ENCODE data around the gene CACFD1.

GRCh38 chr9:133457233-133457632 lies 2.5 kb upstream of the CACFD1 start:
- TF ChIP-seq CTCF (IDR thresholded peaks at IDR 0.05; ENCODE audit: insufficient read depth, low read depth, low read length): no peak
- TF ChIP-seq EZH2 (IDR thresholded peaks at IDR 0.05; ENCODE audit: insufficient read depth, low read length): no peak
